GM12878 (cell line): ENCODE measurements around the gene SNRNP25. TPM values are rescaled to one million over a fixed set of nuclear protein-coding genes. Genes with fewer than 3 reads are reported as not detected.

Experiments
- BACH1 ChIP-seq: fragments of 450-650 bp; IDR thresholded peaks from 2 replicates; pipeline ENCODE4 v1.6.1; 2017; ENCODE audit warnings: mild to moderate bottlenecking, borderline replicate concordance
- BMI1 ChIP-seq: fragments of 450-650 bp; IDR thresholded peaks from 2 replicates; pipeline ENCODE4 v1.6.1; 2016; ENCODE audit warnings: mild to moderate bottlenecking, moderate library complexity, borderline replicate concordance
- CBFB ChIP-seq: IDR thresholded peaks from 2 replicates; pipeline ENCODE4 v1.6.1; 2016; ENCODE audit warnings: antibody characterized with exemption, low read depth
- CBX5 ChIP-seq: sonication (generic); IDR thresholded peaks from 2 replicates; pipeline ENCODE4 v1.6.1; 2016; ENCODE audit warnings: low read depth, moderate library complexity, mild to moderate bottlenecking, inconsistent platforms
- CHD1 ChIP-seq: IDR thresholded peaks from 2 replicates; pipeline ENCODE4 v1.6.1; 2012; ENCODE audit warnings: low read depth, low read length, improper control_type of control experiment
- CHD2 ChIP-seq: IDR thresholded peaks from 2 replicates; pipeline ENCODE4 v1.6.1; 2011; ENCODE audit warnings: low read depth, low read length, improper control_type of control experiment, borderline replicate concordance
- GABPA ChIP-seq: IDR thresholded peaks from 2 replicates; pipeline ENCODE4 v1.6.1; 2014; ENCODE audit warnings: antibody characterized with exemption, low read depth, mild to moderate bottlenecking, inconsistent platforms
- GATAD2B ChIP-seq: fragments of 450-650 bp; conservative IDR thresholded peaks from 2 replicates; pipeline ENCODE4 v1.6.1; 2017; ENCODE audit warnings: low read depth, mild to moderate bottlenecking, moderate library complexity
- KDM1A ChIP-seq: fragments of 200-600 bp; sonication (generic); IDR thresholded peaks from 2 replicates; pipeline ENCODE4 v1.6.1; 2016; ENCODE audit warnings: borderline replicate concordance
- NFIC ChIP-seq: IDR thresholded peaks from 2 replicates; pipeline ENCODE4 v1.6.1; 2012; ENCODE audit warnings: low read depth, mild to moderate bottlenecking, inconsistent platforms, low read length, moderate library complexity
- NFYA ChIP-seq: IDR thresholded peaks from 2 replicates; pipeline ENCODE4 v1.6.1; 2011; ENCODE audit warnings: low read depth, mild to moderate bottlenecking, low read length, improper control_type of control experiment, borderline replicate concordance
- SIN3A ChIP-seq: IDR thresholded peaks from 2 replicates; pipeline ENCODE4 v1.6.1; 2012; ENCODE audit warnings: low read depth, low read length, improper control_type of control experiment
- SPI1 ChIP-seq: IDR thresholded peaks from 2 replicates; pipeline ENCODE4 v1.6.1; 2011; ENCODE audit warnings: low read depth, mild to moderate bottlenecking, low read length, moderate library complexity, borderline replicate concordance; ENCODE audit not compliant: insufficient read depth
- SUZ12 ChIP-seq: fragments of 200-600 bp; sonication (generic); IDR thresholded peaks from one replicate; pipeline ENCODE4 v1.6.1; 2018; ENCODE audit warnings: antibody characterized with exemption, mild to moderate bottlenecking; ENCODE audit not compliant: unreplicated experiment
- TAF1 ChIP-seq: IDR thresholded peaks from 2 replicates; pipeline ENCODE4 v1.6.1; 2011; ENCODE audit warnings: mild to moderate bottlenecking, low read depth, low read length, borderline replicate concordance
- WRNIP1 ChIP-seq: IDR thresholded peaks from 2 replicates; pipeline ENCODE4 v1.6.1; 2011; ENCODE audit warnings: low read depth, low read length, improper control_type of control experiment, borderline replicate concordance
- ZBED1 ChIP-seq: IDR thresholded peaks from 2 replicates; pipeline ENCODE4 v1.6.1; 2016; ENCODE audit warnings: borderline replicate concordance
- ZNF217 ChIP-seq: fragments of 450-650 bp; IDR thresholded peaks from 2 replicates; pipeline ENCODE4 v1.6.1; 2017; ENCODE audit warnings: antibody characterized with exemption, mild to moderate bottlenecking
- ZNF24 ChIP-seq: fragments of 450-650 bp; IDR thresholded peaks from 2 replicates; pipeline ENCODE4 v1.6.1; 2017; ENCODE audit warnings: antibody characterized with exemption, mild to moderate bottlenecking
- ZSCAN29 ChIP-seq: fragments of 450-650 bp; IDR thresholded peaks from 2 replicates; pipeline ENCODE4 v1.6.1; 2017; ENCODE audit warnings: mild to moderate bottlenecking, moderate library complexity
- polyA plus RNA-seq, 11 experiments: library from polyadenylated mRNA; depleted of rRNA in 4 of 11; unstranded in 6 of 11; stranded (reverse) in 5 of 11; fragments of >200 nt; fragmentation: Nextera tagmentation in 4 of 11; fragmentation: Illumina TruSeq in 1 of 11; extraction: Ambion mirVana in 4 of 11; extraction: Trizol in 1 of 11; gene quantifications; 1 replicate in 1 of 11; 2 replicates in 10 of 11; pipeline versions ENCODE4 v1.2.1 to v1.2.3, GENCODE V29; 2011 to 2016; ENCODE audit warnings: inconsistent platforms in 2 of 11, missing spikeins in 2 of 11, low read depth in 1 of 11
- total RNA-seq, 4 experiments: library from RNA; depleted of rRNA in 3 of 4; stranded (reverse); fragments of >200 nt in 3 of 4; fragmentation: Illumina TruSeq in 1 of 4; extraction: Trizol in 1 of 4; gene quantifications; 2 replicates each; pipeline versions ENCODE4 v1.2.1 to v1.2.3, GENCODE V29; 2013 to 2021
- TF ChIP-seq, protein P1 (sequence below): fragments of 150-350 bp; IDR thresholded peaks from 2 replicates; pipeline ENCODE4 v1.6.1; 2016; ENCODE audit warnings: low read depth, low read length
- TF ChIP-seq, protein P2 (sequence below): IDR thresholded peaks from 2 replicates; pipeline ENCODE4 v1.6.1; 2011; ENCODE audit warnings: borderline replicate concordance, low read depth, mild to moderate bottlenecking, moderate library complexity, low read length; ENCODE audit not compliant: insufficient read depth, poor library complexity, severe bottlenecking
- TF ChIP-seq, protein P3 (sequence below): fragments of 450-650 bp; IDR thresholded peaks from 2 replicates; pipeline ENCODE4 v1.6.1; 2014; ENCODE audit warnings: mild to moderate bottlenecking
- TF ChIP-seq, protein P4 (sequence below): IDR thresholded peaks from 2 replicates; pipeline ENCODE4 v1.6.1; 2012; ENCODE audit warnings: low read depth, low read length, improper control_type of control experiment

Gene SNRNP25
- total and polyA plus RNA-seq, 10 of the 15 experiments (the other 5 are each of a cell fraction or from before 2014, with no cell fraction given): 40.9 to 138 (median 67.2) TPM

DNA sequence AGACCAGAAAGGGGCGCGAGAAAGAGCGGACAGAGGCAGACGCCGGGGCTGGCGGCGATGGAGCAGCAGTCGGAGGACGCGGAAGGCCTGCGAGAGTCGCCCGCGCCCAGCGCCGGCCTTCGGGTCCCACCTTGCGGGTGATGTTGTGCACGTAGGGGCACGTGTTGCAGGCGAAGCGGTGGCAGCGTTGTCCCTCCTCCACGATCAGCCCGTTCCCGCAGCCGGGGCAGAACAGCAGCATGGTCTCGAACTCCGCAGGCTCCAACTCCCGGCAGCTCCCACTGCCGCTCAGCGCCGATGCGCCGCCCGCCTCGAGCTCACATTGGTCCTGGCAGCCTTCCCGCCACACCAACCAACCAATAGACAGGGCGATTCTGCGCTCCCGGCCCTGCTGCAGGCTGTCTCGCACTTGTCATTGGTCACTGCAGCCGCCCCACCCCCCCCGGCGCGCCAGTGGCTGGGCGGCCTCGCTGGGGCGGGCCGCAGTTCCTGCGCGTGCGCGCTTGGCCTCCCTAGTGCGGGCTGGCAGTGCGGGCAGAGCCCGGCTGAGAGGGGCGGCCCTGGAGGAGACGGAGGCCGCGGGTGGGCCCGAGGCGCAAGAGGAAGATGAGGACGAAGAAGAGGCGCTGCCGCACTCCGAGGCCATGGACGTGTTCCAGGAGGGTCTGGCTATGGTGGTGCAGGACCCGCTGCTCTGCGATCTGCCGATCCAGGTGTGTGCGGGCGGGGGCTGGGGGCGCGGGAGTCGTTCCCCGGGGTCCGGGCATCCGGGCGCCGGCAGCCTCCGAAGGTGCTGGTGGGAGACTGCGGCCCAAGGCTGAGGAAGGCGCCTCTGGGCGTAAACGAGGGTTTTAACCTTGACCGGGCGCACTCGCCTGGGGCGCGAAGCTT is at the start of gene SNRNP25, which contains the start of gene POLR3K (continued):
- 0 out of 2 replicates have a peak, but pooled peaks have one; percentile 7 for TF ChIP-seq BACH1
- no peak for TF ChIP-seq BMI1
- TF ChIP-seq WRNIP1: no peak
- TF ChIP-seq CHD1: peak; percentile 83; the same call in 1 of the 2 replicates
- TF ChIP-seq, protein P1, sequence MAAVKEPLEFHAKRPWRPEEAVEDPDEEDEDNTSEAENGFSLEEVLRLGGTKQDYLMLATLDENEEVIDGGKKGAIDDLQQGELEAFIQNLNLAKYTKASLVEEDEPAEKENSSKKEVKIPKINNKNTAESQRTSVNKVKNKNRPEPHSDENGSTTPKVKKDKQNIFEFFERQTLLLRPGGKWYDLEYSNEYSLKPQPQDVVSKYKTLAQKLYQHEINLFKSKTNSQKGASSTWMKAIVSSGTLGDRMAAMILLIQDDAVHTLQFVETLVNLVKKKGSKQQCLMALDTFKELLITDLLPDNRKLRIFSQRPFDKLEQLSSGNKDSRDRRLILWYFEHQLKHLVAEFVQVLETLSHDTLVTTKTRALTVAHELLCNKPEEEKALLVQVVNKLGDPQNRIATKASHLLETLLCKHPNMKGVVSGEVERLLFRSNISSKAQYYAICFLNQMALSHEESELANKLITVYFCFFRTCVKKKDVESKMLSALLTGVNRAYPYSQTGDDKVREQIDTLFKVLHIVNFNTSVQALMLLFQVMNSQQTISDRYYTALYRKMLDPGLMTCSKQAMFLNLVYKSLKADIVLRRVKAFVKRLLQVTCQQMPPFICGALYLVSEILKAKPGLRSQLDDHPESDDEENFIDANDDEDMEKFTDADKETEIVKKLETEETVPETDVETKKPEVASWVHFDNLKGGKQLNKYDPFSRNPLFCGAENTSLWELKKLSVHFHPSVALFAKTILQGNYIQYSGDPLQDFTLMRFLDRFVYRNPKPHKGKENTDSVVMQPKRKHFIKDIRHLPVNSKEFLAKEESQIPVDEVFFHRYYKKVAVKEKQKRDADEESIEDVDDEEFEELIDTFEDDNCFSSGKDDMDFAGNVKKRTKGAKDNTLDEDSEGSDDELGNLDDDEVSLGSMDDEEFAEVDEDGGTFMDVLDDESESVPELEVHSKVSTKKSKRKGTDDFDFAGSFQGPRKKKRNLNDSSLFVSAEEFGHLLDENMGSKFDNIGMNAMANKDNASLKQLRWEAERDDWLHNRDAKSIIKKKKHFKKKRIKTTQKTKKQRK: peak; percentile 87
- no peak for TF ChIP-seq SPI1
- peak; percentile 81 for TF ChIP-seq SIN3A
- peak; percentile 56 for TF ChIP-seq NFYA
- TF ChIP-seq, protein P2, sequence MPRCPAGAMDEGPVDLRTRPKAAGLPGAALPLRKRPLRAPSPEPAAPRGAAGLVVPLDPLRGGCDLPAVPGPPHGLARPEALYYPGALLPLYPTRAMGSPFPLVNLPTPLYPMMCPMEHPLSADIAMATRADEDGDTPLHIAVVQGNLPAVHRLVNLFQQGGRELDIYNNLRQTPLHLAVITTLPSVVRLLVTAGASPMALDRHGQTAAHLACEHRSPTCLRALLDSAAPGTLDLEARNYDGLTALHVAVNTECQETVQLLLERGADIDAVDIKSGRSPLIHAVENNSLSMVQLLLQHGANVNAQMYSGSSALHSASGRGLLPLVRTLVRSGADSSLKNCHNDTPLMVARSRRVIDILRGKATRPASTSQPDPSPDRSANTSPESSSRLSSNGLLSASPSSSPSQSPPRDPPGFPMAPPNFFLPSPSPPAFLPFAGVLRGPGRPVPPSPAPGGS: no peak
- TF ChIP-seq CHD2: peak; percentile 97
- TF ChIP-seq, protein P3, sequence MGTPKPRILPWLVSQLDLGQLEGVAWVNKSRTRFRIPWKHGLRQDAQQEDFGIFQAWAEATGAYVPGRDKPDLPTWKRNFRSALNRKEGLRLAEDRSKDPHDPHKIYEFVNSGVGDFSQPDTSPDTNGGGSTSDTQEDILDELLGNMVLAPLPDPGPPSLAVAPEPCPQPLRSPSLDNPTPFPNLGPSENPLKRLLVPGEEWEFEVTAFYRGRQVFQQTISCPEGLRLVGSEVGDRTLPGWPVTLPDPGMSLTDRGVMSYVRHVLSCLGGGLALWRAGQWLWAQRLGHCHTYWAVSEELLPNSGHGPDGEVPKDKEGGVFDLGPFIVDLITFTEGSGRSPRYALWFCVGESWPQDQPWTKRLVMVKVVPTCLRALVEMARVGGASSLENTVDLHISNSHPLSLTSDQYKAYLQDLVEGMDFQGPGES: peak; percentile 96
- TF ChIP-seq ZNF24: no peak
- no peak for TF ChIP-seq CBFB
- TF ChIP-seq GATAD2B: peak; percentile 56
- no peak for TF ChIP-seq CBX5
- no peak for TF ChIP-seq NFIC
- no peak for TF ChIP-seq GABPA
- TF ChIP-seq SUZ12: no peak
- 0 out of 2 replicates have a peak, but pooled peaks have one; percentile 46 for TF ChIP-seq ZSCAN29
- TF ChIP-seq ZBED1: no peak
- no peak for TF ChIP-seq ZNF217
- TF ChIP-seq KDM1A: no peak
- TF ChIP-seq, protein P4, sequence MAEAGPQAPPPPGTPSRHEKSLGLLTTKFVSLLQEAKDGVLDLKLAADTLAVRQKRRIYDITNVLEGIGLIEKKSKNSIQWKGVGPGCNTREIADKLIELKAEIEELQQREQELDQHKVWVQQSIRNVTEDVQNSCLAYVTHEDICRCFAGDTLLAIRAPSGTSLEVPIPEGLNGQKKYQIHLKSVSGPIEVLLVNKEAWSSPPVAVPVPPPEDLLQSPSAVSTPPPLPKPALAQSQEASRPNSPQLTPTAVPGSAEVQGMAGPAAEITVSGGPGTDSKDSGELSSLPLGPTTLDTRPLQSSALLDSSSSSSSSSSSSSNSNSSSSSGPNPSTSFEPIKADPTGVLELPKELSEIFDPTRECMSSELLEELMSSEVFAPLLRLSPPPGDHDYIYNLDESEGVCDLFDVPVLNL: peak; percentile 89
- peak; percentile 70; the same call in 1 of the 2 replicates for TF ChIP-seq TAF1
